ENCODE measurements around the gene ARL8A.

DNA sequence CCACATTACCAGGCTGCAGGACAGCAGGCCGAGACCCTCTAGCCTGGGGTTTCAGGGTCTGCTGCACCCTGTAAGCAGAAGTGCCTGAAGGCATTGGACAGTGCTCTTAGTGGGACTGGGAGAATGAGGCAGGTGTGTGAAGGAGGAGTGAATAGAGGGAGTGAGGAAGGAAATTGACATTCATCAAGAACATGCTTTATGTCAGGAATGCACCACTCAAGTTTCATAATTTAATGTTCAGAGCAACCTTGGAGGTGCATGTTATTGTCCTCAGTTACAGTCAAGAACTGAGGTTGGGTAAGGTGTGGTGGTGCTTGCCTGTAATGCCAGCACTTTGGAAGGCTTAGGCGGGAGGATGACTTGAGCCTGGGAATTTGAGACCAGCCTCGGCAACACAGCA, 33.6 kb downstream of the ARL8A start:
- TF ChIP-seq, protein P1, sequence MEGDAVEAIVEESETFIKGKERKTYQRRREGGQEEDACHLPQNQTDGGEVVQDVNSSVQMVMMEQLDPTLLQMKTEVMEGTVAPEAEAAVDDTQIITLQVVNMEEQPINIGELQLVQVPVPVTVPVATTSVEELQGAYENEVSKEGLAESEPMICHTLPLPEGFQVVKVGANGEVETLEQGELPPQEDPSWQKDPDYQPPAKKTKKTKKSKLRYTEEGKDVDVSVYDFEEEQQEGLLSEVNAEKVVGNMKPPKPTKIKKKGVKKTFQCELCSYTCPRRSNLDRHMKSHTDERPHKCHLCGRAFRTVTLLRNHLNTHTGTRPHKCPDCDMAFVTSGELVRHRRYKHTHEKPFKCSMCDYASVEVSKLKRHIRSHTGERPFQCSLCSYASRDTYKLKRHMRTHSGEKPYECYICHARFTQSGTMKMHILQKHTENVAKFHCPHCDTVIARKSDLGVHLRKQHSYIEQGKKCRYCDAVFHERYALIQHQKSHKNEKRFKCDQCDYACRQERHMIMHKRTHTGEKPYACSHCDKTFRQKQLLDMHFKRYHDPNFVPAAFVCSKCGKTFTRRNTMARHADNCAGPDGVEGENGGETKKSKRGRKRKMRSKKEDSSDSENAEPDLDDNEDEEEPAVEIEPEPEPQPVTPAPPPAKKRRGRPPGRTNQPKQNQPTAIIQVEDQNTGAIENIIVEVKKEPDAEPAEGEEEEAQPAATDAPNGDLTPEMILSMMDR (IDR thresholded peaks at IDR 0.05; ENCODE audit: poor library complexity): no peak
- TF ChIP-seq EZH2 (IDR thresholded peaks at IDR 0.05; ENCODE audit: borderline replicate concordance) (no peak), EZH2phosphoT487 (IDR thresholded peaks at IDR 0.05; ENCODE audit: low read depth, severe bottlenecking, unreplicated experiment) (no peak)

Data from hepatocyte (in vitro differentiated cells).